Mesenchymal stem cell (in vitro differentiated cells and primary cell): ENCODE results near the gene SLC4A2.
"Not testable (repeated sequence)": the region's sequence is repeated elsewhere in the genome, so short reads cannot be mapped to it uniquely, and the experiment has no call there.

Experiments
- DNase-seq: peaks from one replicate; pipeline ENCODE4 v3.0.0-alpha.2; 2013
- H2AFZ ChIP-seq: one replicate; pipeline ENCODE4 v1.6.1; 2013; ENCODE audit warnings: low read depth, mild to moderate bottlenecking, control low read depth, inconsistent platforms, low read length, moderate library complexity
- H2AK5ac ChIP-seq: 2 replicates; pipeline ENCODE4 v1.6.1; 2013; ENCODE audit warnings: low read length, moderate library complexity, mild to moderate bottlenecking, inconsistent platforms; ENCODE audit not compliant: severe bottlenecking
- H2BK120ac ChIP-seq: one replicate; pipeline ENCODE4 v1.6.1; 2013; ENCODE audit warnings: low read depth, mild to moderate bottlenecking, inconsistent platforms, low read length, moderate library complexity
- H2BK12ac ChIP-seq, 2 experiments: one replicate each; pipeline ENCODE4 v1.6.1; 2013; ENCODE audit warnings: inconsistent platforms in 2 of 2, low read length in 2 of 2, mild to moderate bottlenecking in 2 of 2, moderate library complexity in 2 of 2, control low read depth in 1 of 2
- H2BK15ac ChIP-seq: one replicate; pipeline ENCODE4 v1.6.1; 2013; ENCODE audit warnings: mild to moderate bottlenecking, low read depth, inconsistent platforms; ENCODE audit not compliant: poor library complexity, severe bottlenecking
- H2BK5ac ChIP-seq: 2 replicates; pipeline ENCODE4 v1.6.1; 2013; ENCODE audit warnings: low read depth, mild to moderate bottlenecking, low read length, control low read depth, inconsistent platforms; ENCODE audit not compliant: poor library complexity, severe bottlenecking
- H3K14ac ChIP-seq, 2 experiments: one replicate each; pipeline ENCODE4 v1.6.1; 2013; ENCODE audit warnings: inconsistent platforms in 2 of 2, low read length in 2 of 2, control low read depth in 1 of 2, mild to moderate bottlenecking in 1 of 2, moderate library complexity in 1 of 2
- H3K18ac ChIP-seq, 2 experiments: one replicate each; pipeline ENCODE4 v1.6.1; 2013; ENCODE audit warnings: inconsistent platforms in 2 of 2, low read length in 2 of 2, control low read depth in 1 of 2, low read depth in 1 of 2, mild to moderate bottlenecking in 1 of 2
- H3K23ac ChIP-seq, 2 experiments: one replicate each; pipeline ENCODE4 v1.6.1; 2013; ENCODE audit warnings: inconsistent platforms in 2 of 2, low read length in 2 of 2, mild to moderate bottlenecking in 2 of 2, moderate library complexity in 2 of 2, control low read depth in 1 of 2
- H3K27ac ChIP-seq: 2 replicates; pipeline ENCODE4 v1.5.1; 2013; ENCODE audit warnings: mild to moderate bottlenecking, moderate library complexity, low read length, control low read depth, inconsistent platforms; ENCODE audit not compliant: poor library complexity, severe bottlenecking
- H3K27me3 ChIP-seq, 2 experiments: 2 replicates each; pipeline versions ENCODE4 v1.6.1 to v1.7.0; 2013; ENCODE audit warnings: low read length in 2 of 2, mild to moderate bottlenecking in 2 of 2, moderate library complexity in 2 of 2, control low read depth in 1 of 2, inconsistent platforms in 1 of 2; ENCODE audit not compliant: control insufficient read depth in 1 of 2, insufficient read depth in 1 of 2
- H3K36me3 ChIP-seq, 2 experiments: 2 replicates each; pipeline versions ENCODE4 v1.6.1 to v1.7.0; 2013; ENCODE audit warnings: low read length in 2 of 2, control low read depth in 1 of 2, inconsistent platforms in 1 of 2, low read depth in 1 of 2, mild to moderate bottlenecking in 1 of 2; ENCODE audit not compliant: insufficient read depth in 2 of 2, control insufficient read depth in 1 of 2
- H3K4ac ChIP-seq, 2 experiments: one replicate each; pipeline ENCODE4 v1.6.1; 2013; ENCODE audit warnings: inconsistent platforms in 2 of 2, low read length in 2 of 2, mild to moderate bottlenecking in 2 of 2, moderate library complexity in 2 of 2, control low read depth in 1 of 2, low read depth in 1 of 2
- H3K4me1 ChIP-seq: 2 replicates; pipeline ENCODE4 v1.6.1; 2013; ENCODE audit warnings: low read depth, low read length, control low read depth; ENCODE audit not compliant: control insufficient read depth, insufficient read depth
- H3K4me2 ChIP-seq: 2 replicates; pipeline ENCODE4 v1.6.1; 2013; ENCODE audit warnings: low read length, mild to moderate bottlenecking, inconsistent platforms; ENCODE audit not compliant: poor library complexity, severe bottlenecking
- H3K4me3 ChIP-seq, 2 experiments: 2 replicates each; pipeline versions ENCODE4 v1.5.1 to v1.7.0; 2013; ENCODE audit warnings: low read length in 2 of 2, mild to moderate bottlenecking in 2 of 2, control low read depth in 1 of 2, low read depth in 1 of 2; ENCODE audit not compliant: insufficient read depth in 1 of 2
- H3K79me1 ChIP-seq: replicated peaks from 2 replicates; pipeline ENCODE4 v1.6.1; 2013; ENCODE audit warnings: mild to moderate bottlenecking, control low read depth, low read length, inconsistent platforms; ENCODE audit not compliant: poor library complexity, severe bottlenecking
- H3K9ac ChIP-seq: 2 replicates; pipeline ENCODE4 v1.7.0; 2013; ENCODE audit warnings: mild to moderate bottlenecking, low read length, moderate library complexity
- H3K9me3 ChIP-seq: 2 replicates; pipeline ENCODE4 v1.7.0; 2013; ENCODE audit warnings: mild to moderate bottlenecking, low read length; ENCODE audit not compliant: control insufficient read depth
- H4K8ac ChIP-seq: one replicate; pipeline ENCODE4 v1.6.1; 2013; ENCODE audit warnings: inconsistent platforms, mild to moderate bottlenecking, low read length, moderate library complexity
- H4K91ac ChIP-seq: one replicate; pipeline ENCODE4 v1.6.1; 2013; ENCODE audit warnings: mild to moderate bottlenecking, low read length, inconsistent platforms
- WGBS: methylation state at CpG from one replicate; pipeline ENCODE4 v1.1.7; 2013; ENCODE audit warnings: mixed read lengths; 5-methylcytosine and 5-hydroxymethylcytosine counted together

The SLC4A2 gene

DNA sequence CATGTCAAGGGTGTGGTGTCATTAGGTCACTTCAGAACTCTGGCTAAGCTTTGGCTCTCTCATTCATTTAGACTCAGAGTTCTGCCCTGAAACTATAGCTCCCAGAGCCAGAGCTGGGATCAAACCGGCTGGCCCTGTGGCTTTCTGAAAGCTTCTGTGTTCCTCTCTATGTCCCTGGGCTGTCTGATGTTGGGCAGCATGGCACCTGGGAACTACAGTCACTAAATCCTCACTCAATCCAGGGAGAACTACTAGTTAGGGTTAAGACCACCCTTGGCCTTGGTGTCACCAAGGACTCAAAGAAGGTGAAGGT lies 48.3 kb upstream of the SLC4A2 start:
- H3K9me3 ChIP-seq, result no peaks in the 10 kb centered on the region
- WGBS, result 0% methylated on average over 1 of the region's 1 CpG
- H4K91ac ChIP-seq, result peak overlapping the region; percentile 52
- H3K4me1 ChIP-seq, result peaks cover 21% of the 10 kb centered on the region
- H4K8ac ChIP-seq, result peak overlapping the region; percentile 57
- H2BK120ac ChIP-seq, result no peak overlapping the region
- H2BK12ac ChIP-seq, result peak overlapping the region in 1 of 2 experiments; percentile 61
- H3K23ac ChIP-seq, result no peak overlapping the region
- peaks cover 41% of the 10 kb centered on the region in 2 experiments for H3K27me3 ChIP-seq
- H2AFZ ChIP-seq, result no peak overlapping the region
- H3K27ac ChIP-seq, result no peak overlapping the region
- H3K4me2 ChIP-seq, result no peak overlapping the region
- H3K4ac ChIP-seq, result peak overlapping the region; percentile 37 to 61
- H3K79me1 ChIP-seq, result no peaks in the 10 kb centered on the region
- H2BK5ac ChIP-seq, result no peak overlapping the region
- no peak overlapping the region for H3K4me3 ChIP-seq
- peak overlapping the region; percentile 6 to 48 for H3K18ac ChIP-seq
- peak overlapping the region; percentile 73 for H2BK15ac ChIP-seq
- no peaks in the 10 kb centered on the region for H3K36me3 ChIP-seq
- no peak overlapping the region for H2AK5ac ChIP-seq
- H3K14ac ChIP-seq, result no peak overlapping the region
- peak; percentile 50 for DNase-seq
- no peak overlapping the region for H3K9ac ChIP-seq

- WGBS, result 84% methylated on average over 12 of the region's 12 CpGs
- peaks cover 21% of the 10 kb centered on the region for H3K4me1 ChIP-seq
- not testable (repeated sequence) for DNase-seq, H3K23ac ChIP-seq, H2AK5ac ChIP-seq, H3K4me3 ChIP-seq, H2BK15ac ChIP-seq, H2BK120ac ChIP-seq, H3K14ac ChIP-seq, H3K4me2 ChIP-seq, H3K27ac ChIP-seq, H4K8ac ChIP-seq, H3K4ac ChIP-seq, H3K9me3 ChIP-seq, H2BK12ac ChIP-seq, H3K18ac ChIP-seq, H3K9ac ChIP-seq, H2BK5ac ChIP-seq, H3K79me1 ChIP-seq, H2AFZ ChIP-seq, H4K91ac ChIP-seq, H3K36me3 ChIP-seq
- peaks cover 39 to 43% of the 10 kb centered on the region in 2 experiments for H3K27me3 ChIP-seq
These were observed 47.8 kb upstream of the SLC4A2 start for GRCh38 chr7:151011616-151012015.

DNA sequence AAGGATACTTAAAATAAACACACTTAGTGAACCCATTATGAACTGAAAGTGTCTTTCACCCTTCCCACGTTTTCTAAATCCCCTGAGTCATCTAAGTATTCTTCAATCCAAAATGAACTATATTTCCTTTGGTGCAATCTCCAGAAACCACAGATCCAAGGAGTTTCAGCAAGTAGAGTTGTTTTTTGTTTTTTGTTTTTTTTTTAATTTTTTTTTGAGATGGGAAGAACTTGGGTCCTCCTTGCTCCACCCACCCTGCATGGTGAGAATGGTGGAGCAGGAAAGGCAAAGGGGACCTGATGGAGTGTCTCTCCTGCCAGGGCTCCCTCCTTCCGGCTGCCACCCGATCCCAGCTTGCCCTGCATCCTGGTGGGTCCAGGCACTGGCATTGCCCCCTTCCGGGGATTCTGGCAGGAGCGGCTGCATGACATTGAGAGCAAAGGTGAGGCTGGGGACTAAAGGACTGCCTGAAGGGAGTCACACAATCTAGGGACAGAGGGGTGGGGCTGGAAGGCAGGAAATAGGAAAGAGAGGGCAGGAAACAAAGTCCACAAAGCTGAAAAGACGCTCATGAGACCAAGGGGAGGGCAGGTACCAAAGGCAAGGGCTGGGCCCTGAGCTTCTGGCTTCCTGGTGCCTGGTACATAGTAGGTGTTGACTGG lies 47.2 kb upstream of the SLC4A2 start:
- H3K36me3 ChIP-seq, result no peaks in the 10 kb centered on the region
- H3K9me3 ChIP-seq, result no peaks in the 10 kb centered on the region
- DNase-seq, result peak; percentile 70
- H3K4me3 ChIP-seq, result no peak overlapping the region
- H2AFZ ChIP-seq, result no peak overlapping the region
- no peaks in the 10 kb centered on the region for H3K79me1 ChIP-seq
- peak overlapping the region; percentile 42 to 68 for H3K4ac ChIP-seq
- peak overlapping the region in 1 of 2 experiments; percentile 47 for H2BK12ac ChIP-seq
- no peak overlapping the region for H3K4me2 ChIP-seq
- H2BK120ac ChIP-seq, result no peak overlapping the region
- H3K14ac ChIP-seq, result no peak overlapping the region
- peak overlapping the region; percentile 73 for H2BK15ac ChIP-seq
- no peak overlapping the region for H2AK5ac ChIP-seq
- H3K4me1 ChIP-seq, result peaks cover 21% of the 10 kb centered on the region
- WGBS, result 59% methylated on average over 6 of the region's 6 CpGs
- no peak overlapping the region for H2BK5ac ChIP-seq
- no peak overlapping the region for H3K23ac ChIP-seq
- peaks cover 41 to 44% of the 10 kb centered on the region in 2 experiments for H3K27me3 ChIP-seq
- peak overlapping the region; percentile 18 for H4K91ac ChIP-seq
- H3K9ac ChIP-seq, result no peak overlapping the region
- H4K8ac ChIP-seq, result no peak overlapping the region
- H3K18ac ChIP-seq, result no peak overlapping the region
- H3K27ac ChIP-seq, result no peak overlapping the region

- WGBS, result 33% methylated on average over 19 of the region's 23 CpGs
- no peak overlapping the region for H3K9ac ChIP-seq
These were observed 46.5 kb upstream of the SLC4A2 start for GRCh38 chr7:151012911-151013347.

More at GRCh38 chr7:151012911-151013347, 46.5 kb upstream of the SLC4A2 start:
- no peaks in the 10 kb centered on the region for H3K79me1 ChIP-seq
- H2BK12ac ChIP-seq, result peak overlapping the region in 1 of 2 experiments; percentile 43
- no peak overlapping the region for H2AK5ac ChIP-seq
- peaks cover 44 to 46% of the 10 kb centered on the region in 2 experiments for H3K27me3 ChIP-seq
- H3K27ac ChIP-seq, result no peak overlapping the region
- peak; percentile 49 for DNase-seq
- H3K4me2 ChIP-seq, result no peak overlapping the region
- H3K36me3 ChIP-seq, result no peaks in the 10 kb centered on the region
- peak overlapping the region in 1 of 2 experiments; percentile 61 for H3K4me3 ChIP-seq
- H4K91ac ChIP-seq, result no peak overlapping the region
- H3K4me1 ChIP-seq, result peaks cover 16% of the 10 kb centered on the region
- H2BK15ac ChIP-seq, result no peak overlapping the region
- no peak overlapping the region for H2BK5ac ChIP-seq
- H3K9me3 ChIP-seq, result no peaks in the 10 kb centered on the region
- H2BK120ac ChIP-seq, result no peak overlapping the region
- H4K8ac ChIP-seq, result peak overlapping the region; percentile 45
- no peak overlapping the region for H3K4ac ChIP-seq
- peak overlapping the region in 1 of 2 experiments; percentile 18 for H3K18ac ChIP-seq
- no peak overlapping the region for H3K14ac ChIP-seq
- peak overlapping the region in 1 of 2 experiments; percentile 23 for H3K23ac ChIP-seq
- peak overlapping the region; percentile 48 for H2AFZ ChIP-seq
